Effector CD8-positive, alpha-beta T cell (primary cell): Measurements from ENCODE around the gene TLCD3A.
"Not testable (repeated sequence)": the region's sequence is repeated elsewhere in the genome, so short reads cannot be mapped to it uniquely, and the experiment has no call there.

Source experiments
- DNase-seq: peaks from one replicate; lab custom pipeline; 2025; lab: John Stamatoyannopoulos, UW

Gene TLCD3A

DNA sequence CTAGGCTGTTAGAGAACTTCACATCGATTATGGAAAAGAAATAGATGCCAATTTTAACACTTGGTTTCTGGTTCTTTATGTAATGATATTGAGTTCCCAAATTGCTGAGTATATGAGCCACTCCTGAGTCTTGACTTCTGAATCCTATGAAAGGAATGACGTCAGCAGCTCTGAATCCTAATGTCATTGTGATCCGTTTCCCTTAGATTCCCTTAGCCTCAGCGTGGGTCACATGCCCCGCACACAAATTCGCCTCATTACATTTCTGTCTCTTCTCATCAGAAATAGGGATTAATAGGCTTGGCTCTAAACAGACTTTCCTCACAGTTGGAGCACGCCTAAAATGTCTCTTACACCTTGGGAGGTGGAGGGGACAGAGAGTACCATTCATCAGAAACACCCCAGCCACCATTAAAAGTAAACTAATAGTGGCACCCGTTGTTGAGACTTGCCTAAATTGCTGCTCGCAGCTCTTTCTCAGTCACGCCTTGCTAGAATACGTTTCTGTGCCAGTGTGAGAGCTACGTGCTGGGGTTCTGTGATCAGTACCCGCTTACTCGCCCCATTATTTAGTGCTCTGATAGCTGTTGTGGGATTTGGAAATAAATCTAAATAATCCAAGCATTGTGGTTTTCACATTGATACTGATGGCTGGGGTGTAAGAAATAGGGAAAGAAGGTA is 56.9 kb downstream of the TLCD3A start:
- no peak for DNase-seq

DNA sequence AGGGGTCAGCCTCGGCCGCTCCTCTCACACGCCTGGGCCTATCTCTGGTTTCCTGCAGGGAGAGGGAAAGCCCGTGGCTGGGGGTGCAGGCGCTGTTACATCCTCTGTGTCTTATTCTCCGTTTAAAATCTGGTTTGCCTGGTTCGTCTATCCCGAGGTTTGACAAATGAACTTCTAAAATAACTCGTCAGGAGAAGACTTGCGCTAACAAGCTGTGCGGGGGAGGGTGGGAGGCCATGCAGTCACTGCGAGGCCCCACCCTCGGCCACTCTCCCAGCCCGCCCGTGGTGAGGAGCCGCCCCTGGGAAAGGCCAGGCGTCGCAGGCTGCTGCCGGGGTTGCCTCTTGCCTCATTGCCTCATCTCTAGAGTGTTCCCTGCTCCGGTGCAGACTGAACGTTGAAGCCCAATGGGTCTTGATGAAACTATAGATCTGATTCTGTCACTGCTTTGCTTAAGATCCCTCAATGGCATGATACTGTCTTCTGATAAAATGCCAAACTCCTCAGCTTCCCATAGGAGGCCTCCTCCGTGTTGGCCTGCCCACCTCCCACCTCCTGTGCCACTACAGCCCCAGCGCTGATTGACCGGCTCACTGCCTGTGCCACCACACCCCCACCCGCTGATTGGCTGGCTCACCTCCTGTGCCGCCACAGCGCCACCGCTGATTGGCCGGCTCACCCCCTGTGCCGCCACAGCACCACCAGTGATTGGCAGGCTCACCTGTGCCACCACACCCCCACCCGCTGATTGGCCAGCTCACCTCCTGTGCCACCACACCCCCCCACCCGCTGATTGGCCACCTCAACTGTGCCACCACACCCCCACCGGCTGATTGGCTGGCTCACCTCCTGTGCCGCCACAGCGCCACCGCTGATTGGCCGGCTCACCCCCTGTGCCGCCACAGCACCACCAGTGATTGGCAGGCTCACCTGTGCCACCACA is 57.8 kb downstream of the TLCD3A start:
- not testable (repeated sequence) for DNase-seq

DNA sequence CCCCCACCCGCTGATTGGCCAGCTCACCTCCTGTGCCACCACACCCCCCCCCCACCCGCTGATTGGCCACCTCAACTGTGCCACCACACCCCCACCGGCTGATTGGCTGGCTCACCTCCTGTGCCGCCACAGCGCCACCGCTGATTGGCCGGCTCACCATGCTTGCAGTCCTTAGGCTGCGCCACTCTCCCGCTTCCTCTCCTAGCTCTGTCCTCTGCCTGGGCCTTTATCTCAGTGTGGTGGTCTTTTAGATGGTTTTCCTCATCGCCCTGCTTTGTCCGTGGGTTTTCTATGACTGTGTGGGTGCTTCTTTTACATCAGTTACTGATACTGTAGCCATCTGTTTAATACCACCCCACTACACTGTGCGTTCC is 58.5 kb downstream of the TLCD3A start:
- not testable (repeated sequence) for DNase-seq

DNA sequence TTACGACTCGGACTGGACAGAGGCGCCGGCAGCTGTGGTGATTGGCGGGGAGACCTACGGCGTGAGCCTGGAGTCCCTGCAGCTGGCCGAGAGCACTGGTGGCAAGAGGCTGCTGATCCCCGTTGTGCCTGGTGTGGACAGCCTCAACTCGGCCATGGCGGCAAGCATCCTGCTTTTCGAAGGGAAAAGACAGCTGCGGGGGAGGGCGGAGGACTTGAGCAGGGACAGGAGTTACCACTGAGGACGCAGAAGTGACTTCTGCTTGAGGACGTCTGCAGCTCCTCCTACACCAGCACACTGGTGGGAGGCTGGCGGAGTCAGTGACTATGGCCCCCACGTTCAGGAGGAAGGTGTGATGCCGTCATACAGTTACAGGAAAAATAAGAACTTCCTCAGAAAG is 59.4 kb downstream of the TLCD3A start:
- DNase-seq = no peak

DNA sequence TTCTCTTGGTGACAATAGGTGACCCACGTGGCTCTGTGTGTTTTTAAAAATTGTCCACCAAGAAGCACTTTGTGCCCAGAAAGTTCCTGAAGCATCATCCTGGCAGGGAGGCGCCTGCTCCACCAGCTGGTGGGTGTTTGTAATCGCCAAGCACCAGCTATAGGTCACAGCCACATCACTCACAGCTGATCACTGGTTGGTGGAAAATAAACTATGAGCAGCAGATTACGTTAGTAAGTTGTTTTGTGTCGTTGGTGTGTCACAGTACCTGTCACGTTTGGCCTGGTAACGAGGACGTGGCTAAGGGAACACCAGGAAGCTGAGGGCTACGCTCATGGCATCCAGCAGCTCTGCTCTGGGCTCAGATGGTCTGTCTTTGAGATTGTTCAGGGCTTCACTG is 59.9 kb downstream of the TLCD3A start:
- no peak for DNase-seq
